ENCODE results near the gene HERC3. TPM values are rescaled to one million over a fixed set of nuclear protein-coding genes. Genes with fewer than 3 reads are reported as not detected.

The HERC3 gene
- total RNA-seq, 4 donors from 2014 or later: 49.6 to 64.3 (median 52.2) TPM

DNA sequence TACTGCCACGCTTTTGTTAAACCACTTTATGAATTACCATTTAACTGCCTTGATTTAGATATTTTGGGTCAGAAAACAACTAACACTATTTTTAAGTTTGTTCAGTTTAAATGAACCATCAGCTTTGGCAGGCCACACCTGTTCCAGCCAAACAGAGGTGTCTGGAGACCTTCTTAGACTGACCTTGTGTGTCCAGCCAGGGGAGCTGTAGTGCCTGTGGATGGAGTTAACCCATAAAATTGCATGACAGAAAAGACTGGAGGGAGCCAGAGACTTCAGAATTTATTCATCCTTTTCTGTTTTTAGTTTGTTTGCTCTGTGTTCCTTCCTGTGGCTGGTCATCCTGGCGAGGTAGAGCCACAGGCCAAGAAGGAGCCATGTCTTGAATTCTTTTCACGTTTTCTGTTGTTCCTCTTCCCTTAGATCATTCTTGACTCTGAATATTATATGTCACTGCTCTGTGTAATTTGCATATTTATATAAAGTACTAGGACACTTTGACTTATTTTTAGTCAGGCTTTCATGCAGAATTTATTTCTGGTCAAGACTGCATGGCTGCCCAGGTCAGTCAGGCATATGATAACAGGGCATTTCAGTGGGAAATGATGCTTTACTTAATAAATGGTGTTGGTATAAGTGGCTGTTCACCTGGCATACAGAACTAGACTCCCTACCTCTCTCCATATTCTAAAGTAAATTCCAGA, 26.7 kb downstream of the HERC3 start:
- intact Hi-C loops (cut with DNase I; ENCODE audit: low total_unique reads): no loop called here
- TF ChIP-seq, protein P1, sequence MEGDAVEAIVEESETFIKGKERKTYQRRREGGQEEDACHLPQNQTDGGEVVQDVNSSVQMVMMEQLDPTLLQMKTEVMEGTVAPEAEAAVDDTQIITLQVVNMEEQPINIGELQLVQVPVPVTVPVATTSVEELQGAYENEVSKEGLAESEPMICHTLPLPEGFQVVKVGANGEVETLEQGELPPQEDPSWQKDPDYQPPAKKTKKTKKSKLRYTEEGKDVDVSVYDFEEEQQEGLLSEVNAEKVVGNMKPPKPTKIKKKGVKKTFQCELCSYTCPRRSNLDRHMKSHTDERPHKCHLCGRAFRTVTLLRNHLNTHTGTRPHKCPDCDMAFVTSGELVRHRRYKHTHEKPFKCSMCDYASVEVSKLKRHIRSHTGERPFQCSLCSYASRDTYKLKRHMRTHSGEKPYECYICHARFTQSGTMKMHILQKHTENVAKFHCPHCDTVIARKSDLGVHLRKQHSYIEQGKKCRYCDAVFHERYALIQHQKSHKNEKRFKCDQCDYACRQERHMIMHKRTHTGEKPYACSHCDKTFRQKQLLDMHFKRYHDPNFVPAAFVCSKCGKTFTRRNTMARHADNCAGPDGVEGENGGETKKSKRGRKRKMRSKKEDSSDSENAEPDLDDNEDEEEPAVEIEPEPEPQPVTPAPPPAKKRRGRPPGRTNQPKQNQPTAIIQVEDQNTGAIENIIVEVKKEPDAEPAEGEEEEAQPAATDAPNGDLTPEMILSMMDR (IDR thresholded peaks at IDR 0.05): no peak
- TF ChIP-seq POLR2A (IDR thresholded peaks at IDR 0.05): no peak
- 91 to 94% methylated on average over 3 of the region's 3 CpGs for WGBS, 2 donors
- H3K4me3 ChIP-seq (ENCODE audit: low read depth, poor library complexity, severe bottlenecking): no peak overlapping the region
- DNase-seq (ENCODE audit: low spot score in 2 of 2): no peak

DNA sequence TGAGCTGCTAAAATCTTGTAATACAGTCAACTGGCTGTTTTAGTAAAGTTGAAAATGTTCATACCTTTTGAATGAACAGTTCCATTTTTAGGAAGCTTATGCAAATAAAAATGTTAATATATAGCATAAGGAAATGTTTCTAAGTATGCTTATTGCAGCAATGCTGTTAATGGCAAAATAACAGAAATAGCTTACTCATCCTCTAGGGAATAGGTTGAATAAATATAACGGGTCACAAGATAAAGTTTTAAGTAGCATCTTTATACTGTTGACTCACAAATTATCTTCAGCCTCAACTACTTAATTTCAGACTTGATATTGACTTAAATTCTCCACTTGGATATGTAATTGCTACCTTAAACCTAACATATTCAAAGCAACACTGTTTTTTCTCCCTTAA, 27.7 kb downstream of the HERC3 start:
- H3K4me3 ChIP-seq (ENCODE audit: low read depth, poor library complexity, severe bottlenecking): no peak overlapping the region
- TF ChIP-seq POLR2A (IDR thresholded peaks at IDR 0.05): no peak
- TF ChIP-seq, protein P1 (IDR thresholded peaks at IDR 0.05): no peak
- 50 to 64% methylated on average over 1 of the region's 1 CpG for WGBS, 2 donors
- intact Hi-C loops (cut with DNase I; ENCODE audit: low total_unique reads): no loop called here
- no peak for DNase-seq (ENCODE audit: low spot score in 2 of 2)

DNA sequence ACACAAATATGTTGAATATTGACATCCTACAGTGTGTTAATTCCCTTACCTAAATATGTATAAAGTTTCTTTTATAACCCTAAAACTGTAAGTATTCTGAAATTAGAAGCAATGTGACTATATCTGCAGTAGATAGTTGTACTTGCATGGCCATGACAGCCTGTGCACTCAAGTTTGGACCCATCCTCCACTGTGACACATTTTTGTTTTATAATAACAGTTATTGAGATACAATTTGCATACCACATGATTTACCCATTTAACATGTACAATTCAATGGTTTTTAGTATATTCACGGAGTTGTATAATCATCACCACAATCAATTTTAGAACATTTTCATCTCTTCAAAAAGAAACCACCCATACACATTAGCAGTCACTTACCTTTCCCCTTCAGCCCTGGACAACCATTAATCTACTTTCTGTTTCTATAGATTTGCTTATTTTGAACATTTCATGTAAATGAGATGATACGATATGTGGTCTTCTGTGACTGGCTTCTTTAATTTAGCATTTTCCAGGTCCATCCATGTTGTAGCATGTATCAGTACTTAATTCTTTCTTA, 29.6 kb downstream of the HERC3 start:
- WGBS, 2 donors: 94 to 95% methylated on average over 2 of the region's 2 CpGs
- DNase-seq (ENCODE audit: low spot score in 2 of 2): no peak
- intact Hi-C loops (cut with DNase I; ENCODE audit: low total_unique reads): no loop called here
- TF ChIP-seq, protein P1 (IDR thresholded peaks at IDR 0.05): no peak
- no peak for TF ChIP-seq POLR2A (IDR thresholded peaks at IDR 0.05)
- H3K4me3 ChIP-seq (ENCODE audit: low read depth, poor library complexity, severe bottlenecking): no peak overlapping the region

DNA sequence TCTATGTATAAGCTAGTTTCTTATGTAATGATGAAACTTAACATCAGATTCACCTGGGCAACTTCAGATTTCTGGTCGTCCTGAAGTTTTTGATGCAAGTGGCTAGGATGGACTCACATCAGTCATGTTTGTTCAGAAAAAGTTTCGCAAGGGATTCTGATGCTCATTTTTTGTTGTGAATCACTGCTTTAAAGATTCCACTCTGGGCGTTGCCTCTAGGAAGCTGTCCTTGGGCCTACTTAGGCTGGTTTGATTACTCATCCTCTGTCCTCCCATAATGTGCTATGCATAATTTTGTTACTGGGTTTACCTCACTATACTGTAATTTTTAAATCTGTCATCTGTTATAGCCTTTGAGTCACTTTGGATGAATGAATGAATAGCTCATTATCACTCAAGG, 30.8 kb downstream of the HERC3 start:
- H3K4me3 ChIP-seq (ENCODE audit: low read depth, poor library complexity, severe bottlenecking): no peak overlapping the region
- DNase-seq (ENCODE audit: low spot score in 2 of 2): no peak
- 50 to 53% methylated on average over 3 of the region's 3 CpGs for WGBS, 2 donors
- no peak for TF ChIP-seq POLR2A (IDR thresholded peaks at IDR 0.05)
- TF ChIP-seq, protein P1 (IDR thresholded peaks at IDR 0.05): no peak
- intact Hi-C loops (cut with DNase I; ENCODE audit: low total_unique reads): no loop called here

DNA sequence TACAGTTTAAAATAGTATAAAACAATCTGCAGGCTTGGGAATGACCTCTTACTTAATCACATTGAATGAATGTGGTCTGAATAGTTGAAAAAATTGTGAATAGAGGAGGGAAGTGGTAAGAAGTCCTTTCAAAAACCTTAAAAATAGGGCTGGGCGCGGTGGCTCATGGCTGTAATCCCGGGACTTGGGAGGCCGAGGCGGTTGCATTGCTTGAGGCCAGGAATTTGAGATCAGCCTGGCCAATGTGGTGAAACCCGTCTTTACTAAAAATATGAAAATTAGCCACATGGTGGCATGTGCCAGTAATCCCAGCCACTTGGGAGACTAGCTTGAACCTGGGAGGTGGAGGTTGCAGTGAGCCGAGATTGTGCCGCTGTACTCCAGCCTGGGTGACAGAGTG, 36.5 kb downstream of the HERC3 start:
- 71 to 73% methylated on average over 8 of the region's 8 CpGs for WGBS, 2 donors
- intact Hi-C loops (cut with DNase I; ENCODE audit: low total_unique reads): no loop called here
- H3K4me3 ChIP-seq (ENCODE audit: low read depth, poor library complexity, severe bottlenecking): no peak overlapping the region
- DNase-seq (ENCODE audit: low spot score in 2 of 2): no peak
- no peak for TF ChIP-seq POLR2A (IDR thresholded peaks at IDR 0.05)

DNA sequence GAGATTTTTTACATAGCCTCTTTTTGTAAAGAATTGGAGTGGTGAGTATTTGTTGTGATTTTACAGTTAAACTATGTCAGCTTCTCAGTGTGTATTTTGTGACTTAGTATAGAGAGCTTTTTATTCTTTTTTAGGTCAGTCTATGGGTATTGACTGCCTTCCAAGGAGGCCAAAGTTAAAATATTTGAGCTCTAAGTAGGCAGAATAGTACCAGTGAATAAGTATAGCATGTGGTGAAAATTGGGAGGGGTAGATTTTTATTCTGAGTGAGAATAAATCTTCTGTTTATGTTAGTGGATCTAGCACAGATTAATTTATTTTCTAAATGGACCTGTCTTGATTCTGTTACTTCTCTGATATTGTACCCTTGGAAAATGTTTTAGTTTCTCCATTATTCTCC, 37.5 kb downstream of the HERC3 start:
- H3K4me3 ChIP-seq (ENCODE audit: low read depth, poor library complexity, severe bottlenecking): no peak overlapping the region
- TF ChIP-seq POLR2A (IDR thresholded peaks at IDR 0.05): no peak
- TF ChIP-seq, protein P1 (IDR thresholded peaks at IDR 0.05): no peak
- intact Hi-C loops (cut with DNase I; ENCODE audit: low total_unique reads): no loop called here
- no peak for DNase-seq (ENCODE audit: low spot score in 2 of 2)

Data from lower leg skin (tissue), 4 donors.